Osteoblast (primary cell): ENCODE results near the gene NXNL2. TPM values are rescaled to one million over a fixed set of nuclear protein-coding genes. Genes with fewer than 3 reads are reported as not detected.

Experiments used
- DNase-seq: peaks from one replicate; pipeline ENCODE4 v3.0.0; 2011; ENCODE audit warnings: low spot score, mixed read lengths; ENCODE audit not compliant: insufficient read length; ENCODE audit errors: missing footprints
- H2AFZ ChIP-seq: 2 replicates; pipeline ENCODE4 v1.6.0; 2011; ENCODE audit warnings: mild to moderate bottlenecking, low read length
- H3K27ac ChIP-seq: 2 replicates; pipeline ENCODE4 v1.5.1; 2011; ENCODE audit warnings: mild to moderate bottlenecking, low read depth, low read length, moderate library complexity
- H3K27me3 ChIP-seq: 2 replicates; pipeline ENCODE4 v1.6.0; 2012; ENCODE audit warnings: mild to moderate bottlenecking, control low read depth, inconsistent platforms, low read length, moderate library complexity; ENCODE audit not compliant: insufficient read depth
- H3K36me3 ChIP-seq: 2 replicates; pipeline ENCODE4 v1.5.1; 2011; ENCODE audit warnings: mild to moderate bottlenecking, low read length, control low read depth, moderate library complexity; ENCODE audit not compliant: insufficient read depth
- H3K4me1 ChIP-seq: 2 replicates; pipeline ENCODE4 v1.5.1; 2011; ENCODE audit warnings: mild to moderate bottlenecking, low read length, control low read depth, moderate library complexity; ENCODE audit not compliant: insufficient read depth
- H3K4me2 ChIP-seq: 2 replicates; pipeline ENCODE4 v1.6.0; 2011; ENCODE audit warnings: mild to moderate bottlenecking, low read length; ENCODE audit not compliant: insufficient read depth
- H3K4me3 ChIP-seq: fragments of 200-600 bp; sonication (generic); 3 replicates; pipeline ENCODE4 v1.5.1; 2012; ENCODE audit warnings: mild to moderate bottlenecking, low read length, inconsistent platforms; ENCODE audit not compliant: insufficient read depth
- H3K79me2 ChIP-seq: 2 replicates; pipeline ENCODE4 v1.6.0; 2012; ENCODE audit warnings: mild to moderate bottlenecking, low read length, control low read depth, inconsistent platforms; ENCODE audit not compliant: insufficient read depth
- H3K9me3 ChIP-seq: 2 replicates; pipeline ENCODE4 v1.5.1; 2011; ENCODE audit warnings: low read depth, low read length, control low read depth
- H4K20me1 ChIP-seq: 2 replicates; pipeline ENCODE4 v1.6.0; 2012; ENCODE audit warnings: mild to moderate bottlenecking, low read length, control low read depth; ENCODE audit not compliant: insufficient read depth
- total RNA-seq: library from RNA; depleted of rRNA; stranded (reverse); fragments of >200 nt; gene quantifications from 2 replicates; pipeline ENCODE4 v1.2.3, GENCODE V29; 2012
- TF ChIP-seq, protein P1 (sequence below): IDR thresholded peaks from 2 replicates; pipeline ENCODE4 v1.5.1; 2011; ENCODE audit warnings: mild to moderate bottlenecking, low read depth, low read length, moderate library complexity; ENCODE audit errors: extremely low read depth

The NXNL2 gene
- total RNA-seq, 1 donor = 3.3 TPM

DNA sequence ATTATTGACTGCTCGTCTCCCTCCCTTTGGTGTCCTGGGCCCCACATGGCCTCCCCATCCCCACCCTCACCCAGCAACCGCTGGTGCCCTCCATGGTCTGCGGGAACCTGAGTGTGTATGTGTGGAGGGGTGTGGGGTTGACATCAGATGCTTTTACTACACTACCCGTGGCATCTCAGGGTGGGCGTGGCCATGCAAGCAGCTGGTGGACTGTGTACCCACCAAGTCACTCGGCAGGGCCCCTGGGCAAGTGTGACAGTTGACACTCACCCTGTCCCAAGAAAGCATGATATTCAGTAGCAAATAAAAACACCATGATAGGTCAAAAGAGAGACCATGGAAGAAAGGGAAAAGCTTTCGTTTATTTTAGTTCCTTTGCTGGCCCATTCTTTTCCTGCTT, 7.4 kb upstream of the NXNL2 start:
- Histone ChIP-seq H4K20me1 (no peaks in the 10 kb centered on the region), H3K27ac (no peak overlapping the region), H3K36me3 (peaks cover 8% of the 10 kb centered on the region), H3K9me3 (no peaks in the 10 kb centered on the region), H3K4me2 (no peak overlapping the region), H2AFZ (no peak overlapping the region), H3K27me3 (no peaks in the 10 kb centered on the region), H3K79me2 (peaks cover 22% of the 10 kb centered on the region), H3K4me3 (no peak overlapping the region), H3K4me1 (peaks cover 52% of the 10 kb centered on the region)
- TF ChIP-seq, protein P1, sequence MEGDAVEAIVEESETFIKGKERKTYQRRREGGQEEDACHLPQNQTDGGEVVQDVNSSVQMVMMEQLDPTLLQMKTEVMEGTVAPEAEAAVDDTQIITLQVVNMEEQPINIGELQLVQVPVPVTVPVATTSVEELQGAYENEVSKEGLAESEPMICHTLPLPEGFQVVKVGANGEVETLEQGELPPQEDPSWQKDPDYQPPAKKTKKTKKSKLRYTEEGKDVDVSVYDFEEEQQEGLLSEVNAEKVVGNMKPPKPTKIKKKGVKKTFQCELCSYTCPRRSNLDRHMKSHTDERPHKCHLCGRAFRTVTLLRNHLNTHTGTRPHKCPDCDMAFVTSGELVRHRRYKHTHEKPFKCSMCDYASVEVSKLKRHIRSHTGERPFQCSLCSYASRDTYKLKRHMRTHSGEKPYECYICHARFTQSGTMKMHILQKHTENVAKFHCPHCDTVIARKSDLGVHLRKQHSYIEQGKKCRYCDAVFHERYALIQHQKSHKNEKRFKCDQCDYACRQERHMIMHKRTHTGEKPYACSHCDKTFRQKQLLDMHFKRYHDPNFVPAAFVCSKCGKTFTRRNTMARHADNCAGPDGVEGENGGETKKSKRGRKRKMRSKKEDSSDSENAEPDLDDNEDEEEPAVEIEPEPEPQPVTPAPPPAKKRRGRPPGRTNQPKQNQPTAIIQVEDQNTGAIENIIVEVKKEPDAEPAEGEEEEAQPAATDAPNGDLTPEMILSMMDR = no peak
- no peak for DNase-seq

DNA sequence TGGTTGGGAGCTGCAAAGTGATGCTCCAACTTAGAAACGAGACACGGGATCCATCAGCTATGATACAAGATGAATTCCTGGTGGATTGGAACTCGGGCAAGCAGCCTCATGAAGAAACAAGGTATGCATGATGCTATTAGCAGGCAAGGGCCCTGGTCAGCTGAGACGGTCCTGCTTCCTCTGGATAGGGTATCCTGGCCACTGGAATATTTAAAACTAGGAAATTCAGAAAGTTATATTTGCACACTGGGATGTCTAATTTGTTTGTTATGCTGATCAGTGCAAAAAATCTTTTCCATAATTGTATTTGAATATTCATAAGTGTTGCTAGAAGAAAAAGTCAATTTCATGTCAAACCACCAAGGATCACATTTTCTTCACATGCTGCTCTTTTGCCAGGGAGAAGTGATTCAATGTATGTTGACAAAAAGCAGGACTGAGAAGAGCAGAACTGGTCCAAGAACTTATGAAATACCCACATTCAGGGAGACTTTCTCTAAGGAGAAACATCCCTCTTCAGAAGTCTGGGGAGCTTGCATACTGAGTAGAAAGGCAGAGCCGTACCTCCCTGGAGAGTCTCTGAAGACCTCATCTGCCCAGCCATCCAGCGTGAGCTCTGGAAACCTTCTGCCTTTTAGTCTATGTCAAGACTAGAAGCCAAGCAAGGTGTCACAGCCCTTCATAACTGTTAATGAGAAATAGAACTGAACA, 6.7 kb upstream of the NXNL2 start:
- H3K4me3 ChIP-seq = no peak overlapping the region
- no peak overlapping the region for H2AFZ ChIP-seq
- DNase-seq = peak; percentile 77
- H3K27me3 ChIP-seq = no peaks in the 10 kb centered on the region
- H3K4me2 ChIP-seq = no peak overlapping the region
- peaks cover 8% of the 10 kb centered on the region for H3K36me3 ChIP-seq
- TF ChIP-seq, protein P1 = no peak
- peaks cover 49% of the 10 kb centered on the region for H3K4me1 ChIP-seq
- no peaks in the 10 kb centered on the region for H3K9me3 ChIP-seq
- peak overlapping the region; percentile 87 for H3K27ac ChIP-seq
- H3K79me2 ChIP-seq = peaks cover 27% of the 10 kb centered on the region
- H4K20me1 ChIP-seq = no peaks in the 10 kb centered on the region

DNA sequence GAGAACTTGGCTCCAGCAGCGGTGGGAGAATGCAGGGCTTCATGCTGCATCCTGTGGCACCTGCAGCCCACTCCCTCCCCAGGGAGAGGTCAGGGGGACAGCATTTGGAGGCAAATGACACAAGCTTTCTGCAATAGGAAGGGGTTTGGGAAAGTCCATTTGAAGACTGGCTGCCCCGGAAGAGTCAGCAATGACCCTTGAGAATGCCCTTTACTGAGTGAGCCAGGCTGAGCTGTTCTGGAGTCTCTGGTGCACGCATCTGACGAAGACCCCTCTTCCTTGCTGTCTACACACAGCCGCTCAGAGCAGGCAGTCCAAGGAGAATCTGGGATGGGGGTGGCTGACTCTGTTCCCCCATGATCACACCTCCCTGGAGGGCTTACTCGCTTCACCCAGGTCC, 5.5 kb upstream of the NXNL2 start:
- DNase-seq = peak; percentile 77

DNA sequence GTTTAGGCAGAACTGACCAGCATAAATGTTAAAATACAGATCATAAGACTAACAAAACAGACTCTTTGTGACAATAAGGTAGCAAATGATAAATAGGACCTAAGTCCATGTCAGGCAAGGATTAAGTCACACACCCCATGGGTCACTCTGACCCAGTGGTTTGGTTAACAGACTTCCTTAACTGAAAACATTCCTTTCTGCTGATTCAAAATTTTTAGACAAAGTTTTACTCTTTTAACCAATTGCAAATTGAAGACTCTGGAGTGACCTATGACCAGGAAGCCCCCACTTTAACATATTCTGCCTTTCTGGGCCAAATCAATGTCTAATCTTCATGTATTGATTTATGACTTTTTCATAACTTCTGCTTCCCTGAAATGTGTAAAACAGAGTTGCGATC, 4.9 kb upstream of the NXNL2 start:
- Histone ChIP-seq H3K36me3 (peaks cover 8% of the 10 kb centered on the region), H3K4me2 (peak overlapping the region; percentile 61), H3K9me3 (no peaks in the 10 kb centered on the region), H3K27me3 (no peaks in the 10 kb centered on the region), H3K4me1 (peaks cover 40% of the 10 kb centered on the region), H3K4me3 (peak overlapping the region; percentile 7), H3K79me2 (peaks cover 33% of the 10 kb centered on the region), H4K20me1 (no peaks in the 10 kb centered on the region), H3K27ac (peak overlapping the region; percentile 87), H2AFZ (peak overlapping the region; percentile 10)
- TF ChIP-seq, protein P1 = no peak
- DNase-seq = peak; percentile 91

More for the DNA sequence above, 5.5 kb upstream of the NXNL2 start:
- H2AFZ ChIP-seq = no peak overlapping the region
- H4K20me1 ChIP-seq = no peaks in the 10 kb centered on the region
- peak overlapping the region; percentile 61 for H3K4me2 ChIP-seq
- H3K4me3 ChIP-seq = no peak overlapping the region
- TF ChIP-seq, protein P1 = no peak
- no peaks in the 10 kb centered on the region for H3K9me3 ChIP-seq
- H3K36me3 ChIP-seq = peaks cover 8% of the 10 kb centered on the region
- H3K4me1 ChIP-seq = peaks cover 40% of the 10 kb centered on the region
- peaks cover 32% of the 10 kb centered on the region for H3K79me2 ChIP-seq
- H3K27me3 ChIP-seq = no peaks in the 10 kb centered on the region
- H3K27ac ChIP-seq = peak overlapping the region; percentile 87
